Stimulated activated CD4-positive, alpha-beta T cell treated with anti-CD3 and anti-CD28 coated beads, Interleukin-2, amount 100 ng/mL, for 48 hours (primary cell): Measurements from ENCODE around the gene PPTC7.
"Not testable (repeated sequence)": the region's sequence is repeated elsewhere in the genome, so short reads cannot be mapped to it uniquely, and the experiment has no call there.

Experiments
- DNase-seq, 2 donors: peaks; one replicate each; pipeline ENCODE4 v3.0.0-alpha.2; 2020

Gene PPTC7

GRCh38 chr12:110583137-110584059 is at the start of gene PPTC7:
TSS of gene PPTC7 (minus strand) at chr12:110583318. CDS start at chr12:110583031, 287 bp downstream.
- peak; percentile 96 to 97 for DNase-seq

- DNase-seq = no peak
Measured at GRCh38 chr12:110627500-110628195, 44.5 kb upstream of the PPTC7 start.

GRCh38 chr12:110622582-110622981 is 39.5 kb upstream of the PPTC7 start:
- no peak for DNase-seq

- peak in 1 of 2 donors; percentile 25 for DNase-seq
Measured at GRCh38 chr12:110619534-110619953, 36.4 kb upstream of the PPTC7 start.

- no peak for DNase-seq
Measured at GRCh38 chr12:110616471-110617115, 33.5 kb upstream of the PPTC7 start.

GRCh38 chr12:110615171-110615570 is 32.1 kb upstream of the PPTC7 start:
- no peak for DNase-seq

GRCh38 chr12:110613771-110614684 is 30.9 kb upstream of the PPTC7 start, which contains the start of gene TCTN1:
TSS of gene TCTN1 (plus strand) at chr12:110614129. CDS start at chr12:110614183, 54 bp downstream.
- DNase-seq = peak; percentile 96

GRCh38 chr12:110613071-110613770 is 30.1 kb upstream of the PPTC7 start:
- DNase-seq = no peak

- no peak for DNase-seq
Measured at GRCh38 chr12:110606253-110606611, 23.1 kb upstream of the PPTC7 start.

- not testable (repeated sequence) for DNase-seq
Measured at GRCh38 chr12:110602085-110602814, 19.1 kb upstream of the PPTC7 start.

- DNase-seq = no peak
Measured at GRCh38 chr12:110600254-110600653, 17.1 kb upstream of the PPTC7 start.

GRCh38 chr12:110599334-110599733 is 16.2 kb upstream of the PPTC7 start:
- DNase-seq = no peak

GRCh38 chr12:110597885-110598284 is 14.8 kb upstream of the PPTC7 start:
- DNase-seq = no peak

- not testable (repeated sequence) for DNase-seq
Measured at GRCh38 chr12:110592919-110593318, 9.8 kb upstream of the PPTC7 start.

- DNase-seq = no peak
Measured at GRCh38 chr12:110592078-110592477, 9.0 kb upstream of the PPTC7 start.

- DNase-seq = no peak
Measured at GRCh38 chr12:110591451-110592051, 8.4 kb upstream of the PPTC7 start.

- DNase-seq = no peak
Measured at GRCh38 chr12:110590806-110591326, 7.7 kb upstream of the PPTC7 start.

- no peak for DNase-seq
Measured at GRCh38 chr12:110590059-110590458, 6.9 kb upstream of the PPTC7 start.

- DNase-seq = not testable (repeated sequence)
Measured at GRCh38 chr12:110587102-110587501, 4.0 kb upstream of the PPTC7 start.

- no peak for DNase-seq
Measured at GRCh38 chr12:110585231-110585799, 2.2 kb upstream of the PPTC7 start.
